Lower leg skin (tissue), 4 donors: ENCODE data around the gene KRT34. TPM values are rescaled to one million over a fixed set of nuclear protein-coding genes. Genes with fewer than 3 reads are reported as not detected.

Experiments used
- DNase-seq, 2 donors: peaks; one replicate each; pipeline ENCODE4 v3.0.0-alpha.2; 2019; ENCODE audit warnings: low spot score in 2 of 2
- H3K4me3 ChIP-seq: fragments of 200-600 bp; sonication (generic); 2 replicates; pipeline ENCODE4 v1.5.1; 2017; ENCODE audit warnings: mild to moderate bottlenecking, low read depth; ENCODE audit not compliant: poor library complexity, severe bottlenecking
- CTCF ChIP-seq, 3 donors: fragments of 450-650 bp; IDR thresholded peaks; one replicate each; pipeline ENCODE4 v1.5.1; 2016; ENCODE audit warnings: antibody characterized with exemption in 3 of 3, mild to moderate bottlenecking in 3 of 3, moderate library complexity in 2 of 3
- POLR2A ChIP-seq, 2 donors: fragments of 450-650 bp; IDR thresholded peaks; one replicate each; pipeline ENCODE4 v1.6.1; 2016 to 2017; ENCODE audit warnings: antibody characterized with exemption in 2 of 2, mild to moderate bottlenecking in 1 of 2, moderate library complexity in 1 of 2
- WGBS, 2 donors: methylation state at CpG; one replicate each; pipeline ENCODE4 v1.1.5; 2018; 5-methylcytosine and 5-hydroxymethylcytosine counted together
- intact Hi-C: fragments of 100-400 bp; cut with DNase I; formaldehyde crosslinking; loops from one replicate; pipeline ENCODE4 v1.15.0; 2023; ENCODE audit warnings: low total_unique reads
- total RNA-seq, 4 donors: library from RNA; depleted of rRNA; stranded (reverse); fragments of >200 nt; gene quantifications; one replicate each; pipeline ENCODE4 v1.1.0, GENCODE V29; 2016

Gene KRT34
- total RNA-seq, 4 donors from 2014 or later: 0.72 to 143 (median 6.3) TPM

GRCh38 chr17:41416479-41416878 is 34.4 kb upstream of the KRT34 start:
- 76% methylated on average over 5 of the region's 5 CpGs for WGBS, 2 donors
- H3K4me3 ChIP-seq: no peak overlapping the region
- intact Hi-C loops: no loop called here
- no peak for DNase-seq
- TF ChIP-seq POLR2A (IDR thresholded peaks at IDR 0.05) (no peak), CTCF (IDR thresholded peaks at IDR 0.05) (no peak)

- H3K4me3 ChIP-seq: no peak overlapping the region
- 74 to 84% methylated on average over 3 of the region's 3 CpGs for WGBS, 2 donors
- DNase-seq: no peak
- TF ChIP-seq POLR2A (IDR thresholded peaks at IDR 0.05) (no peak), CTCF (IDR thresholded peaks at IDR 0.05) (no peak)
- intact Hi-C loops: no loop called here
Measured at GRCh38 chr17:41415833-41416335, 33.8 kb upstream of the KRT34 start.

- 67 to 79% methylated on average over 4 of the region's 4 CpGs for WGBS, 2 donors
- intact Hi-C loops: no loop called here
- DNase-seq: no peak
- no peak for TF ChIP-seq POLR2A (IDR thresholded peaks at IDR 0.05)
- no peak for TF ChIP-seq CTCF (IDR thresholded peaks at IDR 0.05)
- H3K4me3 ChIP-seq: no peak overlapping the region
Measured at GRCh38 chr17:41415411-41415810, 33.3 kb upstream of the KRT34 start.

GRCh38 chr17:41413982-41414381 is 31.9 kb upstream of the KRT34 start:
- intact Hi-C loops: no loop called here
- TF ChIP-seq CTCF (IDR thresholded peaks at IDR 0.05) (no peak), POLR2A (IDR thresholded peaks at IDR 0.05) (no peak)
- H3K4me3 ChIP-seq: no peak overlapping the region
- no peak for DNase-seq
- WGBS, 2 donors: 88 to 91% methylated on average over 2 of the region's 2 CpGs

GRCh38 chr17:41413353-41413957 is 31.3 kb upstream of the KRT34 start:
- intact Hi-C loops: no loop called here
- 68 to 72% methylated on average over 5 of the region's 5 CpGs for WGBS, 2 donors
- TF ChIP-seq POLR2A (IDR thresholded peaks at IDR 0.05) (no peak), CTCF (IDR thresholded peaks at IDR 0.05) (no peak)
- H3K4me3 ChIP-seq: no peak overlapping the region
- DNase-seq: no peak
